Body of pancreas (tissue), 4 donors: ENCODE data around the gene EXOSC2.

Source experiments
- POLR2A ChIP-seq, 3 donors: fragments of 450-650 bp; IDR thresholded peaks; one replicate each; pipeline ENCODE4 v1.6.1; 2016; ENCODE audit warnings: antibody characterized with exemption in 3 of 3, mild to moderate bottlenecking in 2 of 3
- TF ChIP-seq, protein P1 (sequence below), 7 experiments: fragments of 450-650 bp in 4 of 7; fragments of 200-600 bp in 3 of 7; sonication (generic) in 3 of 7; IDR thresholded peaks; one replicate each; pipeline ENCODE4 v1.5.1; 2016 to 2019; ENCODE audit warnings: antibody characterized with exemption in 7 of 7

DNA sequence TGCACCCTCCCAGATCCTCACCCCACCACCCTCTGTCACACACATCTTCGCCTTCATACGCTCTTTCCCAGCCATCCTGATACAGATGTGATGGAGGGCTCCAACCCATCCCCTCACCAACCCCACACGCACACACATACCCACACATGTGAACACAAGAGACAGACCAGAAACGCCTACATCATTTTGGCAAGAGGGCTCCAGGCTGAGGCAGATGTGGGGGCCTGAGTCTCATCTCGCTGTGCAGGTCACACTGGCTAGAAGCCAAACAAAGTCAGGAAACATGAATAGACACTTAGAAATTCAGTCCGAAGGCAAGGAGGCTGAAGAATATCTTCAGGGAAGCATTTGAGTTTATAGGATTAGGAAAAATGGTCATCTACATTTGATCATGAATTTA, 22.9 kb upstream of the EXOSC2 start:
- no peak for TF ChIP-seq POLR2A (IDR thresholded peaks at IDR 0.05)
- TF ChIP-seq, protein P1, sequence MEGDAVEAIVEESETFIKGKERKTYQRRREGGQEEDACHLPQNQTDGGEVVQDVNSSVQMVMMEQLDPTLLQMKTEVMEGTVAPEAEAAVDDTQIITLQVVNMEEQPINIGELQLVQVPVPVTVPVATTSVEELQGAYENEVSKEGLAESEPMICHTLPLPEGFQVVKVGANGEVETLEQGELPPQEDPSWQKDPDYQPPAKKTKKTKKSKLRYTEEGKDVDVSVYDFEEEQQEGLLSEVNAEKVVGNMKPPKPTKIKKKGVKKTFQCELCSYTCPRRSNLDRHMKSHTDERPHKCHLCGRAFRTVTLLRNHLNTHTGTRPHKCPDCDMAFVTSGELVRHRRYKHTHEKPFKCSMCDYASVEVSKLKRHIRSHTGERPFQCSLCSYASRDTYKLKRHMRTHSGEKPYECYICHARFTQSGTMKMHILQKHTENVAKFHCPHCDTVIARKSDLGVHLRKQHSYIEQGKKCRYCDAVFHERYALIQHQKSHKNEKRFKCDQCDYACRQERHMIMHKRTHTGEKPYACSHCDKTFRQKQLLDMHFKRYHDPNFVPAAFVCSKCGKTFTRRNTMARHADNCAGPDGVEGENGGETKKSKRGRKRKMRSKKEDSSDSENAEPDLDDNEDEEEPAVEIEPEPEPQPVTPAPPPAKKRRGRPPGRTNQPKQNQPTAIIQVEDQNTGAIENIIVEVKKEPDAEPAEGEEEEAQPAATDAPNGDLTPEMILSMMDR (IDR thresholded peaks at IDR 0.05) = no peak
